Measurements from ENCODE around the gene KRT83. TPM values are rescaled to one million over a fixed set of nuclear protein-coding genes. Genes with fewer than 3 reads are reported as not detected.

The KRT83 gene
- total RNA-seq, 1 experiment from 2014 or later: not detected

- no peak overlapping the region for H4K5ac ChIP-seq (ENCODE audit: insufficient read length, low read depth, low read length)
- H3K4ac ChIP-seq (ENCODE audit: low read depth, low read length): no peak overlapping the region
- no peak overlapping the region for H2BK120ac ChIP-seq (ENCODE audit: low read depth, low read length, poor library complexity, severe bottlenecking)
- TF ChIP-seq CTCF (conservative IDR thresholded peaks at IDR 0.05): no peak
- no peak overlapping the region for H4K8ac ChIP-seq (replicated peaks; ENCODE audit: insufficient read length, low read depth, low read length)
- no peak overlapping the region for H3K27ac ChIP-seq (ENCODE audit: insufficient read length, low read depth, low read length)
- H2AK5ac ChIP-seq (ENCODE audit: insufficient read length, low read length): no peak overlapping the region
- no peak overlapping the region for H3K18ac ChIP-seq (ENCODE audit: insufficient read length, low read depth, low read length)
- no peak overlapping the region for H3K4me2 ChIP-seq (ENCODE audit: insufficient read depth, insufficient read length, low read length)
- no peaks in the 10 kb centered on the region for H3K79me1 ChIP-seq (ENCODE audit: insufficient read depth, low read depth, low read length, poor library complexity, severe bottlenecking)
- H3K9me3 ChIP-seq (ENCODE audit: control insufficient read depth, low read depth, low read length): no peaks in the 10 kb centered on the region
- H2BK12ac ChIP-seq (ENCODE audit: insufficient read length, low read depth, low read length): no peak overlapping the region
- no CpG with 5 or more reads among the region's 3 CpGs for WGBS (ENCODE audit: extremely low coverage, insufficient read length, low lambda C conversion rate)
- no peak overlapping the region for H2BK5ac ChIP-seq (ENCODE audit: insufficient read length, low read length)
- no peak overlapping the region for H3K56ac ChIP-seq (ENCODE audit: insufficient read length, low read depth, low read length)
- no peak overlapping the region for H4K91ac ChIP-seq (ENCODE audit: insufficient read length, low read depth, low read length)
- H3T11ph ChIP-seq (ENCODE audit: low read length): no peak overlapping the region
- Mint-ChIP-seq H3K4me1 (peaks cover 5 to 6% of the 10 kb centered on the region in 2 experiments), H3K9me3 (no peaks in the 10 kb centered on the region), H3K36me3 (ENCODE audit: insufficient read depth in 1 of 3, low read depth in 3 of 3) (no peaks in the 10 kb centered on the region), H3K27me3 (ENCODE audit: low read depth) (peaks cover 74% of the 10 kb centered on the region), H3K27ac (no peak overlapping the region), H3K4me3 (no peak overlapping the region)
- no peaks in the 10 kb centered on the region for H3K79me2 ChIP-seq (ENCODE audit: insufficient read depth, low read length)
- no peak overlapping the region for H3K9ac ChIP-seq (ENCODE audit: extremely low read depth, insufficient read length, low read length)
- no peaks in the 10 kb centered on the region for H3K4me1 ChIP-seq (ENCODE audit: insufficient read depth, low read length)
- H2BK20ac ChIP-seq (ENCODE audit: low read depth, low read length, poor library complexity, severe bottlenecking): no peak overlapping the region
- H3K23ac ChIP-seq (ENCODE audit: insufficient read length, low read depth, low read length): no peak overlapping the region
- peaks cover 13% of the 10 kb centered on the region; the same call in 1 of the 2 replicates for H3K27me3 ChIP-seq (ENCODE audit: insufficient read depth, low read length)
- H3K23me2 ChIP-seq (ENCODE audit: insufficient read length, low read depth, low read length, poor library complexity, severe bottlenecking): peaks cover 9% of the 10 kb centered on the region
- no peak for DNase-seq
- no peak overlapping the region for H2BK15ac ChIP-seq (ENCODE audit: low read depth, low read length)
- H4K20me1 ChIP-seq (ENCODE audit: control insufficient read depth, insufficient read depth, insufficient read length): no peaks in the 10 kb centered on the region
- no peak overlapping the region for H2AFZ ChIP-seq (ENCODE audit: low read length)
- no peak overlapping the region for H3K14ac ChIP-seq (ENCODE audit: insufficient read depth, low read length)
Measured at GRCh38 chr12:52311285-52311648, 9.9 kb downstream of the KRT83 start.
